ENCODE results near the gene RPS27L.

- no peak for TF ChIP-seq CTCF (conservative IDR thresholded peaks at IDR 0.05 in 1 of 2, IDR thresholded peaks at IDR 0.05 in 1 of 2; ENCODE audit: low read depth in 1 of 2, low read length in 2 of 2)
- no peak for TF ChIP-seq EZH2 (IDR thresholded peaks at IDR 0.05; ENCODE audit: low read length, missing control alignments)
These were observed 46.8 kb downstream of the RPS27L start for GRCh38 chr15:63110428-63111026.
